ENCODE results near the gene ZNF576. TPM values are rescaled to one million over a fixed set of nuclear protein-coding genes. Genes with fewer than 3 reads are reported as not detected.
"Not testable (repeated sequence)": the region's sequence is repeated elsewhere in the genome, so short reads cannot be mapped to it uniquely, and the experiment has no call there.

ZNF576 gene
- total and polyA plus RNA-seq, 4 donors: 6.9 to 14.9 (median 10.9) TPM

DNA sequence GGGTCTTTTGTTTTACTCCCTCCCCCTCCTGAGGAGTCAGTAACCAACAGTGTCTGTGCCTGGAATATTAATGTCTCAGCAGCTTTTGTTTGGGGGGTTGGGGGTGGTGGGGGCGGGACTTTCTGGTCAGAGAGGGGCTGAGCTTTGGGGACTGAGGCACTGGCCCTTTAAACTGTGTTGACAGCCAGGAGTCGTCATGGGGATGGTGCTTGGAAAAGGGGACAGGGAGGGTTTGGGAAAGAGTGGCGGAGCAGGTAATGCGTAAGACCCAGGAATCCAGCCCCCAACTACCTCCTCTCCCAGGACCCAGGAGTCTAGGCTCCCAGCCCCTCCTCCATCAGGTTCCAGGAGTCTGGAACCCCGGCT is 38.1 kb downstream of the ZNF576 start (continued):
- TF ChIP-seq, protein P1, sequence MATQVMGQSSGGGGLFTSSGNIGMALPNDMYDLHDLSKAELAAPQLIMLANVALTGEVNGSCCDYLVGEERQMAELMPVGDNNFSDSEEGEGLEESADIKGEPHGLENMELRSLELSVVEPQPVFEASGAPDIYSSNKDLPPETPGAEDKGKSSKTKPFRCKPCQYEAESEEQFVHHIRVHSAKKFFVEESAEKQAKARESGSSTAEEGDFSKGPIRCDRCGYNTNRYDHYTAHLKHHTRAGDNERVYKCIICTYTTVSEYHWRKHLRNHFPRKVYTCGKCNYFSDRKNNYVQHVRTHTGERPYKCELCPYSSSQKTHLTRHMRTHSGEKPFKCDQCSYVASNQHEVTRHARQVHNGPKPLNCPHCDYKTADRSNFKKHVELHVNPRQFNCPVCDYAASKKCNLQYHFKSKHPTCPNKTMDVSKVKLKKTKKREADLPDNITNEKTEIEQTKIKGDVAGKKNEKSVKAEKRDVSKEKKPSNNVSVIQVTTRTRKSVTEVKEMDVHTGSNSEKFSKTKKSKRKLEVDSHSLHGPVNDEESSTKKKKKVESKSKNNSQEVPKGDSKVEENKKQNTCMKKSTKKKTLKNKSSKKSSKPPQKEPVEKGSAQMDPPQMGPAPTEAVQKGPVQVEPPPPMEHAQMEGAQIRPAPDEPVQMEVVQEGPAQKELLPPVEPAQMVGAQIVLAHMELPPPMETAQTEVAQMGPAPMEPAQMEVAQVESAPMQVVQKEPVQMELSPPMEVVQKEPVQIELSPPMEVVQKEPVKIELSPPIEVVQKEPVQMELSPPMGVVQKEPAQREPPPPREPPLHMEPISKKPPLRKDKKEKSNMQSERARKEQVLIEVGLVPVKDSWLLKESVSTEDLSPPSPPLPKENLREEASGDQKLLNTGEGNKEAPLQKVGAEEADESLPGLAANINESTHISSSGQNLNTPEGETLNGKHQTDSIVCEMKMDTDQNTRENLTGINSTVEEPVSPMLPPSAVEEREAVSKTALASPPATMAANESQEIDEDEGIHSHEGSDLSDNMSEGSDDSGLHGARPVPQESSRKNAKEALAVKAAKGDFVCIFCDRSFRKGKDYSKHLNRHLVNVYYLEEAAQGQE (IDR thresholded peaks at IDR 0.05): no peak
- TF ChIP-seq YY1 (IDR thresholded peaks at IDR 0.05): no peak
- no peak for TF ChIP-seq HNF4A (conservative IDR thresholded peaks at IDR 0.05)
- no peak for TF ChIP-seq EGR1 (IDR thresholded peaks at IDR 0.05; ENCODE audit: low read depth in 2 of 2)

DNA sequence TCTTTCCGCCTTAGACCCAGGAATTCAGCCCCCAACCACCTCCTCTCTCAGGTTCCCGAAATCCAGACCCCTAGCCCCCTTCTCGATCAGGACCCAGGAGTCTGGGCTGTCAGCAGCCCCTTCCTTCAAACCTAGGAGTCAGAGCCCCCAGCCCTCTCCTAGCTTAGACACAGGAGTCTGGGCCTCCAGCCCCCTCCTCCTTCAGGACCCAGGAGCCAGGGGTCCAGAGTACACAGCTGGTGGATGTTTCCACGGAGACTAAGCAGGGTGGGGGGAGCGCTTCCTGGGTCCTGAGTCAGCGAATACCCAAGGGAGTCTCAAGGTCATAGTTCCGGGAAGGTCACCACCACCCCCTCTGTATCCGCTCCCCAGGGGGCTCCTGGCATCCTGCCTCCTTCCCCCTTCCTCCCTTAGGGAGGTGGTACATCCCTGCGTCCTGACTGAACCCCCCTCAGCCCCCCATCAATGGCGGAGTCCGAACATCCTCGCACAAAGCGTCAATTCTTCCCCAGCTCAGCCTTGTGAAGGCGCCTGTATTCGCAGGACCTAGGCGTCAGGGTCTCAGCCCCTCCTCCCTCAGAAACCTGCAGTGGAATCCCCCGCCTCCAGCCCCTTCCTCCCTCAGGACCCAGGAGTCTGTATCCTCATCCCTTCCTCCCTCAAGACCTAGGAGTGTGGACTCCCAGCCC is 38.6 kb downstream of the ZNF576 start:
- no peak overlapping the region for H3K27ac ChIP-seq (ENCODE audit: low read depth in 1 of 2, low read length in 2 of 2)
- DNase-seq (ENCODE audit: low spot score): no peak
- no peak overlapping the region for H3K4me3 ChIP-seq (ENCODE audit: low read depth in 1 of 3, low read length in 3 of 3)
- H3K27me3 ChIP-seq (ENCODE audit: control insufficient read depth in 4 of 4, insufficient read depth in 4 of 4, low read length in 3 of 4): no peaks in the 10 kb centered on the region
- WGBS: 35% methylated on average over 17 of the region's 17 CpGs
- TF ChIP-seq HNF4G (IDR thresholded peaks at IDR 0.05) (no peak), JUND (IDR thresholded peaks at IDR 0.05) (no peak), RXRA (IDR thresholded peaks at IDR 0.05) (no peak), TAF1 (conservative IDR thresholded peaks at IDR 0.05) (no peak), YY1 (IDR thresholded peaks at IDR 0.05) (no peak), NR2F2 (IDR thresholded peaks at IDR 0.05) (no peak)
- TF ChIP-seq, protein P2, sequence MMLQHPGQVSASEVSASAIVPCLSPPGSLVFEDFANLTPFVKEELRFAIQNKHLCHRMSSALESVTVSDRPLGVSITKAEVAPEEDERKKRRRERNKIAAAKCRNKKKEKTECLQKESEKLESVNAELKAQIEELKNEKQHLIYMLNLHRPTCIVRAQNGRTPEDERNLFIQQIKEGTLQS (IDR thresholded peaks at IDR 0.05): no peak
- H3K36me3 ChIP-seq (ENCODE audit: control insufficient read depth in 4 of 4, insufficient read depth in 3 of 4, low read depth in 1 of 4, low read length in 3 of 4): no peaks in the 10 kb centered on the region
- H3K9me3 ChIP-seq (ENCODE audit: control insufficient read depth in 4 of 4, low read length in 3 of 4): no peaks in the 10 kb centered on the region
- no peak overlapping the region for H3K9ac ChIP-seq (ENCODE audit: low read depth in 1 of 2, low read length in 2 of 2)
- H3K4me1 ChIP-seq (ENCODE audit: control insufficient read depth in 4 of 4, insufficient read depth in 4 of 4, low read length in 3 of 4): peaks cover under 1 to 7% (median 4%) of the 10 kb centered on the region in 4 donors

DNA sequence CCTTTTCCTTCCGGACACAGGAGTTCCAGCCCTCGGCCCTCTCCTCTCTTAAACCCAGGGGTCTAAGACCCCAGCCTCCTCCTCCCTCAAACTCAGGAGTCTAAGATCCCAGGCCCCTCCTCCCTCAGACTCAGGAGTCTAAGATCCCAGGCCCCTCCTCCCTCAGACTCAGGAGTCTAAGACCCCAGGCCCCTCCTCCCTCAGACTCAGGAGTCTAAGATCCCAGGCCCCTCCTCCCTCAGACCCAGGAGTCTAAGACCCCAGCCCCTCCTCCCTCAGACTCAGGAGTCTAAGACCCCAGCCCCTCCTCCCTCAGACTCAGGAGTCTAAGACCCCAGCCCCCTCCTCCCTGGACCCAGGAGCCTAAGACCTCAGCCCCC is 39.2 kb downstream of the ZNF576 start:
- H3K9me3 ChIP-seq (ENCODE audit: control insufficient read depth in 4 of 4, low read length in 3 of 4); DNase-seq (ENCODE audit: low spot score); H3K9ac ChIP-seq (ENCODE audit: low read depth in 1 of 2, low read length in 2 of 2); H3K27me3 ChIP-seq (ENCODE audit: control insufficient read depth in 4 of 4, insufficient read depth in 4 of 4, low read length in 3 of 4); H3K36me3 ChIP-seq (ENCODE audit: control insufficient read depth in 4 of 4, insufficient read depth in 3 of 4, low read depth in 1 of 4, low read length in 3 of 4); H3K27ac ChIP-seq (ENCODE audit: low read depth in 1 of 2, low read length in 2 of 2); H3K4me3 ChIP-seq (ENCODE audit: low read depth in 1 of 3, low read length in 3 of 3): not testable (repeated sequence)
- 82% methylated on average over 2 of the region's 2 CpGs for WGBS
- peaks cover 4 to 11% (median 9%) of the 10 kb centered on the region in 4 donors for H3K4me1 ChIP-seq (ENCODE audit: control insufficient read depth in 4 of 4, insufficient read depth in 4 of 4, low read length in 3 of 4)

DNA sequence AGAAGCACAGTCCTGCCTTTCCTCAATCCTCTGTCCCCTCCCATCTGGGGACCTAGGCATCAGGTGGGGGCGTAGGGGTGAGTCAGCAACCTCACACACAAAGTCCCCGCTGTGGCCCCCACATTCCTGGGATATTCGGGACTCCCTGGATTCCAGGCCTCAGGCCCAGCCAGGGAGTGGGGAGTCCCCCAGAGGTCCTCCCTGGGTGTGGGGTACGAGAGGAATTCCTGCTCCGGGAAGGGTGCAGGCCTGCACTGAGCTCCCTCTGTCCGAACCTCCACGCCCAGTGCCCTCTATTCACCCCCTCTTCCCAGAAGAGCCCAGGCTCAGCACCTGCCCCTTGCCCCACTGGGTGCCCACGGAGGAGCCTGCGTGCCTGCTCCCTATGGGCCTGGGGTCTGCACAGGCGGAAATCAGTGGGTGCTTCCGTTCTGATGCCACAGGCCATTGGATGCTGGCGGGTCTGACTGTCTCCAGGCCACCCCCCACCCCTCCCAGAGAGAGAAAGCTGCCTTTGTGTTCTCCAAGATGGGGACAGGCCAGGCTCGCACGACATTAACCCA is 39.8 kb downstream of the ZNF576 start:
- H3K4me3 ChIP-seq (ENCODE audit: low read depth in 1 of 3, low read length in 3 of 3): no peak overlapping the region
- no peak overlapping the region for H3K9ac ChIP-seq (ENCODE audit: low read depth in 1 of 2, low read length in 2 of 2)
- no peaks in the 10 kb centered on the region for H3K27me3 ChIP-seq (ENCODE audit: control insufficient read depth in 4 of 4, insufficient read depth in 4 of 4, low read length in 3 of 4)
- H3K36me3 ChIP-seq (ENCODE audit: control insufficient read depth in 4 of 4, insufficient read depth in 3 of 4, low read depth in 1 of 4, low read length in 3 of 4): no peaks in the 10 kb centered on the region
- no peak overlapping the region for H3K27ac ChIP-seq (ENCODE audit: low read depth in 1 of 2, low read length in 2 of 2)
- H3K4me1 ChIP-seq (ENCODE audit: control insufficient read depth in 4 of 4, insufficient read depth in 4 of 4, low read length in 3 of 4): peaks cover 4 to 11% (median 9%) of the 10 kb centered on the region in 4 donors
- H3K9me3 ChIP-seq (ENCODE audit: control insufficient read depth in 4 of 4, low read length in 3 of 4): no peaks in the 10 kb centered on the region
- DNase-seq (ENCODE audit: low spot score): no peak
- WGBS: 91% methylated on average over 14 of the region's 14 CpGs
- no peak for TF ChIP-seq EGR1 (IDR thresholded peaks at IDR 0.05; ENCODE audit: low read depth in 2 of 2)
- TF ChIP-seq, protein P1 (IDR thresholded peaks at IDR 0.05): no peak
- no peak for TF ChIP-seq TAF1 (conservative IDR thresholded peaks at IDR 0.05)
- no peak for TF ChIP-seq FOXA2 (IDR thresholded peaks at IDR 0.05)
- TF ChIP-seq JUND (IDR thresholded peaks at IDR 0.05): no peak
- TF ChIP-seq, protein P2 (IDR thresholded peaks at IDR 0.05): no peak
- TF ChIP-seq, protein P3, sequence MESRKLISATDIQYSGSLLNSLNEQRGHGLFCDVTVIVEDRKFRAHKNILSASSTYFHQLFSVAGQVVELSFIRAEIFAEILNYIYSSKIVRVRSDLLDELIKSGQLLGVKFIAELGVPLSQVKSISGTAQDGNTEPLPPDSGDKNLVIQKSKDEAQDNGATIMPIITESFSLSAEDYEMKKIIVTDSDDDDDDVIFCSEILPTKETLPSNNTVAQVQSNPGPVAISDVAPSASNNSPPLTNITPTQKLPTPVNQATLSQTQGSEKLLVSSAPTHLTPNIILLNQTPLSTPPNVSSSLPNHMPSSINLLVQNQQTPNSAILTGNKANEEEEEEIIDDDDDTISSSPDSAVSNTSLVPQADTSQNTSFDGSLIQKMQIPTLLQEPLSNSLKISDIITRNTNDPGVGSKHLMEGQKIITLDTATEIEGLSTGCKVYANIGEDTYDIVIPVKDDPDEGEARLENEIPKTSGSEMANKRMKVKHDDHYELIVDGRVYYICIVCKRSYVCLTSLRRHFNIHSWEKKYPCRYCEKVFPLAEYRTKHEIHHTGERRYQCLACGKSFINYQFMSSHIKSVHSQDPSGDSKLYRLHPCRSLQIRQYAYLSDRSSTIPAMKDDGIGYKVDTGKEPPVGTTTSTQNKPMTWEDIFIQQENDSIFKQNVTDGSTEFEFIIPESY (IDR thresholded peaks at IDR 0.05): no peak
- no peak for TF ChIP-seq NR2F2 (IDR thresholded peaks at IDR 0.05)
- no peak for TF ChIP-seq RXRA (IDR thresholded peaks at IDR 0.05)
- TF ChIP-seq YY1 (IDR thresholded peaks at IDR 0.05): no peak
- TF ChIP-seq FOXA1 (IDR thresholded peaks at IDR 0.05): no peak
